A549 (cell line): ENCODE measurements around the gene MAGEB16.

ENCODE experiments used
- CBX8 ChIP-seq: fragments of 200-600 bp; sonication (generic); IDR thresholded peaks from 2 replicates; pipeline ENCODE4 v1.6.1; 2016
- CTCF ChIP-seq: fragments of >200 bp; sonication (Bioruptor Twin); formaldehyde crosslinking; IDR thresholded peaks from 3 replicates; pipeline ENCODE4 v1.5.1; 2016
- EP300 ChIP-seq, 2 experiments: fragments of >200 bp; sonication (Bioruptor Twin); formaldehyde crosslinking; IDR thresholded peaks; 2 replicates in 1 of 2; 3 replicates in 1 of 2; pipeline ENCODE4 v1.6.1; 2016 to 2017
- ESRRA ChIP-seq: fragments of 150-350 bp; IDR thresholded peaks from 2 replicates; pipeline ENCODE4 v1.6.1; 2014; ENCODE audit warnings: mild to moderate bottlenecking, low read length, borderline replicate concordance
- POLR2A ChIP-seq: IDR thresholded peaks from 2 replicates; pipeline ENCODE4 v1.6.1; 2012; ENCODE audit warnings: mild to moderate bottlenecking, low read length
- RFX5 ChIP-seq: fragments of 450-650 bp; IDR thresholded peaks from 2 replicates; pipeline ENCODE4 v1.7.1; 2014; ENCODE audit warnings: antibody characterized with exemption, mild to moderate bottlenecking, moderate library complexity
- SREBF2 ChIP-seq: fragments of 450-650 bp; IDR thresholded peaks from 2 replicates; pipeline ENCODE4 v1.6.1; 2014; ENCODE audit warnings: mild to moderate bottlenecking, moderate library complexity
- ZFP36 ChIP-seq: fragments of 450-650 bp; IDR thresholded peaks from 2 replicates; pipeline ENCODE4 v1.6.1; 2014; ENCODE audit warnings: borderline replicate concordance; ENCODE audit not compliant: partially characterized antibody
- TF ChIP-seq, protein P1 (sequence below): fragments of 200-600 bp; sonication (generic); IDR thresholded peaks from 2 replicates; pipeline ENCODE4 v1.6.1; 2016; ENCODE audit warnings: antibody characterized with exemption, mild to moderate bottlenecking, moderate library complexity

- TF ChIP-seq CTCF (no peak), ZFP36 (no peak), RFX5 (no peak), ESRRA (no peak), POLR2A (no peak), CBX8 (no peak), EP300 (IDR thresholded peaks at IDR 0.05) (no peak), SREBF2 (no peak)
- TF ChIP-seq, protein P1, sequence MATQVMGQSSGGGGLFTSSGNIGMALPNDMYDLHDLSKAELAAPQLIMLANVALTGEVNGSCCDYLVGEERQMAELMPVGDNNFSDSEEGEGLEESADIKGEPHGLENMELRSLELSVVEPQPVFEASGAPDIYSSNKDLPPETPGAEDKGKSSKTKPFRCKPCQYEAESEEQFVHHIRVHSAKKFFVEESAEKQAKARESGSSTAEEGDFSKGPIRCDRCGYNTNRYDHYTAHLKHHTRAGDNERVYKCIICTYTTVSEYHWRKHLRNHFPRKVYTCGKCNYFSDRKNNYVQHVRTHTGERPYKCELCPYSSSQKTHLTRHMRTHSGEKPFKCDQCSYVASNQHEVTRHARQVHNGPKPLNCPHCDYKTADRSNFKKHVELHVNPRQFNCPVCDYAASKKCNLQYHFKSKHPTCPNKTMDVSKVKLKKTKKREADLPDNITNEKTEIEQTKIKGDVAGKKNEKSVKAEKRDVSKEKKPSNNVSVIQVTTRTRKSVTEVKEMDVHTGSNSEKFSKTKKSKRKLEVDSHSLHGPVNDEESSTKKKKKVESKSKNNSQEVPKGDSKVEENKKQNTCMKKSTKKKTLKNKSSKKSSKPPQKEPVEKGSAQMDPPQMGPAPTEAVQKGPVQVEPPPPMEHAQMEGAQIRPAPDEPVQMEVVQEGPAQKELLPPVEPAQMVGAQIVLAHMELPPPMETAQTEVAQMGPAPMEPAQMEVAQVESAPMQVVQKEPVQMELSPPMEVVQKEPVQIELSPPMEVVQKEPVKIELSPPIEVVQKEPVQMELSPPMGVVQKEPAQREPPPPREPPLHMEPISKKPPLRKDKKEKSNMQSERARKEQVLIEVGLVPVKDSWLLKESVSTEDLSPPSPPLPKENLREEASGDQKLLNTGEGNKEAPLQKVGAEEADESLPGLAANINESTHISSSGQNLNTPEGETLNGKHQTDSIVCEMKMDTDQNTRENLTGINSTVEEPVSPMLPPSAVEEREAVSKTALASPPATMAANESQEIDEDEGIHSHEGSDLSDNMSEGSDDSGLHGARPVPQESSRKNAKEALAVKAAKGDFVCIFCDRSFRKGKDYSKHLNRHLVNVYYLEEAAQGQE, result no peak
Measured at GRCh38 chrX:35819241-35819640, 21.1 kb downstream of the MAGEB16 start.
